ENCODE results near the gene CASS4. TPM values are rescaled to one million over a fixed set of nuclear protein-coding genes. Genes with fewer than 3 reads are reported as not detected.

CASS4 gene
- polyA plus RNA-seq, 3 donors from 2014 or later, result 3.2 to 5.5 (median 3.5) TPM

- peaks cover 0 to 2% (median under 1%) of the 10 kb centered on the region in 3 donors for H3K27me3 Mint-ChIP-seq (ENCODE audit: low read depth in 3 of 3)
- H3K4me1 Mint-ChIP-seq, result peaks cover 66% of the 10 kb centered on the region in 2 donors
- H3K27ac Mint-ChIP-seq, result peak overlapping the region in 4 of 6 donors; percentile 17 to 92 (median 88)
Measured at GRCh38 chr20:56430461-56430860, 18.4 kb downstream of the CASS4 start.

GRCh38 chr20:56430957-56431356 is 18.9 kb downstream of the CASS4 start:
- H3K27ac Mint-ChIP-seq, result peak overlapping the region in 3 of 6 donors; percentile 36 to 92 (median 63)
- peaks cover 0 to 12% (median 8%) of the 10 kb centered on the region in 3 donors for H3K36me3 Mint-ChIP-seq
- peaks cover 0 to 3% (median 2%) of the 10 kb centered on the region in 3 donors for H3K27me3 Mint-ChIP-seq (ENCODE audit: low read depth in 3 of 3)
- no peak for DNase-seq
- peak overlapping the region in 1 of 5 donors; percentile 18 for H3K4me3 Mint-ChIP-seq
- H3K9me3 Mint-ChIP-seq, result no peaks in the 10 kb centered on the region
- peaks cover 66% of the 10 kb centered on the region in 2 donors for H3K4me1 Mint-ChIP-seq

More at GRCh38 chr20:56430461-56430860, 18.4 kb downstream of the CASS4 start:
- Mint-ChIP-seq H3K9me3 (no peaks in the 10 kb centered on the region), H3K4me3 (peak overlapping the region in 4 of 5 donors; percentile 62 to 87 (median 73)), H3K36me3 (peaks cover 0 to 12% (median 8%) of the 10 kb centered on the region in 3 donors)
- DNase-seq, result no peak

GRCh38 chr20:56431471-56431870 is 19.4 kb downstream of the CASS4 start:
- Mint-ChIP-seq H3K36me3 (peaks cover 0 to 12% (median 8%) of the 10 kb centered on the region in 3 donors), H3K27ac (no peak overlapping the region), H3K27me3 (ENCODE audit: low read depth in 3 of 3) (peaks cover 0 to 3% (median 2%) of the 10 kb centered on the region in 3 donors), H3K9me3 (no peaks in the 10 kb centered on the region), H3K4me3 (no peak overlapping the region), H3K4me1 (peaks cover 64 to 66% of the 10 kb centered on the region in 2 donors)
- no peak for DNase-seq

- DNase-seq, result no peak
- H3K36me3 Mint-ChIP-seq, result peaks cover 0 to 15% (median 8%) of the 10 kb centered on the region in 3 donors
- H3K4me3 Mint-ChIP-seq, result peak overlapping the region in 4 of 5 donors; percentile 11 to 82 (median 45)
- H3K27me3 Mint-ChIP-seq (ENCODE audit: low read depth in 3 of 3), result peaks cover 0 to 3% (median 0%) of the 10 kb centered on the region in 3 donors
- peak overlapping the region in 5 of 6 donors; percentile 79 to 93 (median 85) for H3K27ac Mint-ChIP-seq
- H3K4me1 Mint-ChIP-seq, result peaks cover 55 to 63% of the 10 kb centered on the region in 2 donors
- H3K9me3 Mint-ChIP-seq, result no peaks in the 10 kb centered on the region
Measured at GRCh38 chr20:56433221-56433879, 21.3 kb downstream of the CASS4 start.

DNA sequence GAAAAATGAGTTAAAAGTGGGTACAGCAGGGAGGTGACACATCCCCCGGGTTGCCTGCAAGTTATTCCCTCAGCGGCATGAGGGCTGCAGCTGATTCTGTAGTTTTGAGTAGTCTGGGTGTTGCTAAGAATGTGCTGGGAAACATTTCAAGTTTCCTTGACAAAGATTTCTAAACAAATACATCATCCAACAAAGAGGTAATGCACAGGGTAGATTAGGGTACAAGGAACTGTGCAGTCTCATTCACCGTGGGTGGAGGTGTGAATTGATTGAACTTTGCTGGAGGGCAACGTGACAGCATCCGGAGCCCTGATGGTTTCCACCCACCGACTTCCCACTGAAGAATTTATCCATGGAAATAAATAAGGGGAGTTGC is 21.8 kb downstream of the CASS4 start:
- DNase-seq, result peak in 1 of 3 donors; percentile 52
- no peaks in the 10 kb centered on the region for H3K9me3 Mint-ChIP-seq
- peaks cover 0 to 3% (median 0%) of the 10 kb centered on the region in 3 donors for H3K27me3 Mint-ChIP-seq (ENCODE audit: low read depth in 3 of 3)
- H3K27ac Mint-ChIP-seq, result peak overlapping the region in 5 of 6 donors; percentile 77 to 93 (median 79)
- H3K4me3 Mint-ChIP-seq, result peak overlapping the region in 4 of 5 donors; percentile 36 to 82 (median 68)
- peaks cover 0 to 15% (median 8%) of the 10 kb centered on the region in 3 donors for H3K36me3 Mint-ChIP-seq
- peaks cover 55 to 63% of the 10 kb centered on the region in 2 donors for H3K4me1 Mint-ChIP-seq

DNA sequence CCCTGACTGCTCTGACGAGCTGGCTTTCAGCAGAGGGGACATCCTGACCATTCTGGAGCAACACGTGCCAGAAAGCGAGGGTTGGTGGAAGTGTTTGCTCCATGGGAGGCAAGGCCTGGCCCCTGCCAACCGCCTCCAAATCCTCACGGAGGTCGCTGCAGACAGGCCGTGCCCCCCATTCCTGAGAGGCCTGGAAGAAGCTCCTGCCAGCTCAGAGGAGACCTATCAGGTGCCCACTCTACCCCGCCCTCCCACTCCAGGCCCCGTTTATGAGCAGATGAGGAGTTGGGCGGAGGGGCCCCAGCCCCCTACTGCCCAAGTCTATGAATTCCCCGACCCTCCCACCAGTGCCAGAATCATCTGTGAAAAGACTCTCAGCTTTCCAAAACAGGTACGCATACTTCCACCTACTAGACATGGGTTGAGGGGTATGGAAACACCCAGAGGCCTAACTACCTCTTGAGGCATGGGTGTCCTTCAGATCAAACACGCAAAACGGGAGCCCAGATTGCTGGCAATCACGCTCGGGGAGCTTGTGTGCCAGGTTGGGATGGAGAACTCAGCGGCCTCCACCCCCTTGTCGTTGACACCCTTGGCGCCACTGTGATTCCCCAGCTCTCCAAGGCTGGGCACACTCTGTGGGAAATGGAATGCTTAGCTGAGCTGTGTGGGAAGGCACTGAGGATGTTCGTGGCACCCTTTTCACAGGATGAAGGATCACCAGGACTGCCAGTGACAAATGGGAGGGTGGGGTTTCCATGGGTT is 25.3 kb downstream of the CASS4 start:
- Mint-ChIP-seq H3K36me3 (peaks cover 0 to 8% (median 0%) of the 10 kb centered on the region in 3 donors), H3K4me1 (peaks cover 62 to 65% of the 10 kb centered on the region in 2 donors), H3K27ac (peak overlapping the region in 1 of 6 donors; percentile 55), H3K27me3 (ENCODE audit: low read depth in 3 of 3) (peaks cover 0 to 12% (median 2%) of the 10 kb centered on the region in 3 donors), H3K4me3 (no peak overlapping the region), H3K9me3 (no peaks in the 10 kb centered on the region)
- DNase-seq, result no peak

DNA sequence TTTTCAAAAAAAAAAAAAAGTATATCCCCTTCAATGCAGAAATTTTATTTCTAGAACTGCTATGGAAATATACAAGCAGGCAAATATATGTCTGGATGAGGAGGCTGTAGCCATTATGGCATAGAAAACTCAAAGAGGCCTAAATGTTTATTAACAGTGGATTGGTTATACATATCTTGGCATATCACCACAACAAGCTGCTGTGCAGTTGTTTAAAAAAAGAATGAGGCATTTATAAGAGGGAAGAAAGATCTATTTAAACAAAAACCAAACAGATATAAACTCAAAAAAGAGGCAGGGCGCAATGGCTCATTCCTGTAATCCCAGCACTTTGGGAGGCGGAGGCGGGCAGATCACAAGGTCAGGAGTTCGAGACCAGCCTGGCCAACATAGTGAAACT is 26.2 kb downstream of the CASS4 start:
- Mint-ChIP-seq H3K36me3 (peaks cover 0 to 8% (median 0%) of the 10 kb centered on the region in 3 donors), H3K4me1 (peaks cover 62 to 65% of the 10 kb centered on the region in 2 donors), H3K4me3 (peak overlapping the region in 3 of 5 donors; percentile 19 to 59 (median 36)), H3K9me3 (no peaks in the 10 kb centered on the region), H3K27me3 (ENCODE audit: low read depth in 3 of 3) (peaks cover 0 to 12% (median 2%) of the 10 kb centered on the region in 3 donors), H3K27ac (peak overlapping the region in 5 of 6 donors; percentile 19 to 73 (median 56))
- DNase-seq, result no peak

GRCh38 chr20:56439771-56440291 is 27.8 kb downstream of the CASS4 start:
- Mint-ChIP-seq H3K9me3 (no peaks in the 10 kb centered on the region), H3K36me3 (peaks cover 0 to 8% (median 3%) of the 10 kb centered on the region in 3 donors), H3K27ac (peak overlapping the region; percentile 73 to 93 (median 84)), H3K4me1 (peaks cover 50 to 56% of the 10 kb centered on the region in 2 donors), H3K27me3 (ENCODE audit: low read depth in 3 of 3) (peaks cover 0 to 12% (median 2%) of the 10 kb centered on the region in 3 donors), H3K4me3 (peak overlapping the region; percentile 68 to 84 (median 81))
- DNase-seq, result no peak

- H3K4me1 Mint-ChIP-seq, result peaks cover 46 to 54% of the 10 kb centered on the region in 2 donors
- H3K36me3 Mint-ChIP-seq, result peaks cover 0 to 12% (median 3%) of the 10 kb centered on the region in 3 donors
- no peaks in the 10 kb centered on the region for H3K9me3 Mint-ChIP-seq
- H3K27ac Mint-ChIP-seq, result peak overlapping the region; percentile 73 to 93 (median 84)
- DNase-seq, result peak; percentile 69 to 75 (median 72)
- H3K27me3 Mint-ChIP-seq (ENCODE audit: low read depth in 3 of 3), result peaks cover 0 to 13% (median 2%) of the 10 kb centered on the region in 3 donors
- peak overlapping the region; percentile 68 to 84 (median 81) for H3K4me3 Mint-ChIP-seq
Measured at GRCh38 chr20:56440346-56441007, 28.4 kb downstream of the CASS4 start.

DNA sequence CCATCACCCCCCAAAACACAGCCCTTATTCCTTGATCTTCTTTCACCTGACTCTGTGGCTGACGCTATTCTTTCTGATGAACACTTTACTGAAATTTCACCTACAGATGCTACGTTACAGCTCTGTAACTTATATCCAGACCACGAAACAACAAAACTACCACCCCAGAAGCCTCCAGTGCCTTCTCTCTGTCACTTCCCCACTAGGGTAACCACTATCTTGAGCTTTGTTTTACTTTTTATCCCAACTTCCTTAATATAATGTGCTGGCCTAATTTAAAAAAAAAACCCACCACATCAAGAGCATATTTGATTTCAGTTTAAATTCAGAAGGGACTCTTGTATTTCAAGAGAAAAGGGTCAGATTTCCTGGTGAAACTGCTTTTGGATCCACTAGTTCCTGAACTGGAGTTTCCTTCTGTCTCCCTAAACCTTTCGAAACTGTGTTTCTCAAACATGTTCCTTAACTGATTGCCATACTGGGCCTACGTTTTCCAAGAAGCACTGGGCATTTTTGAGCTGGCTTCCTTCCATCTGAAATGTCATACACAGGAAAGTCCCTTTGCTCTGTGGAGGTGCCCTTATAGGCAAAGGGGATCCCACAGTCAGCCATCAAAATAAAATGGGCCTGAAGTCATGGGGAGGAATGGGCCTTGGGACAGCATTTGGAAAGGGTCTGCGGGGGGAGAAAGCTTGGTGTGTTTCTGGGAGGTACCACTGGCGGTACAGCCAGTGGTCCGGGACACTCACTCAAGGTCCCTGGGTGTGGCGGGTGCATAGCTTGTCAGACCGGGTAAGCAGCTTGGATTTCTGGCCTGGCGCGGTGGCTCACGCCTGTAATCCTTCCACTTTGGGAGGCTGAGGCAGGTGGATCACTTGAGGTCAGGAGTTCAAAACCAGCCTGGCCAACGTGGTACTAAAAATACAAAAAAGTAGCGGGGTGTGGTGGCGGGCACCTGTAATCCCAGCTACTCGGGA is 30.6 kb downstream of the CASS4 start:
- Mint-ChIP-seq H3K27ac (peak overlapping the region; percentile 50 to 84 (median 72)), H3K36me3 (peaks cover 0 to 16% (median 6%) of the 10 kb centered on the region in 3 donors), H3K27me3 (ENCODE audit: low read depth in 3 of 3) (peaks cover 0 to 10% (median 2%) of the 10 kb centered on the region in 3 donors), H3K9me3 (no peaks in the 10 kb centered on the region), H3K4me1 (peaks cover 46 to 51% of the 10 kb centered on the region in 2 donors), H3K4me3 (peak overlapping the region; percentile 7 to 82 (median 69))
- DNase-seq, result peak in 2 of 3 donors; percentile 21 to 32

GRCh38 chr20:56443654-56444540 is 31.8 kb downstream of the CASS4 start:
- H3K4me3 Mint-ChIP-seq, result no peak overlapping the region
- peaks cover 5 to 23% (median 15%) of the 10 kb centered on the region in 3 donors for H3K36me3 Mint-ChIP-seq
- peaks cover 0 to 12% (median 2%) of the 10 kb centered on the region in 3 donors for H3K27me3 Mint-ChIP-seq (ENCODE audit: low read depth in 3 of 3)
- no peaks in the 10 kb centered on the region for H3K9me3 Mint-ChIP-seq
- H3K27ac Mint-ChIP-seq, result peak overlapping the region in 1 of 6 donors; percentile 25
- no peak for DNase-seq
- H3K4me1 Mint-ChIP-seq, result peaks cover 37 to 40% of the 10 kb centered on the region in 2 donors

All from immature natural killer cell (primary cell).